GM12891 (cell line): ENCODE measurements around the gene GTF3C5.
"Not testable (repeated sequence)": the region's sequence is repeated elsewhere in the genome, so short reads cannot be mapped to it uniquely, and the experiment has no call there.

Experiments used
- DNase-seq: peaks from one replicate; pipeline ENCODE4 v3.0.0; 2011; ENCODE audit warnings: low spot score; ENCODE audit not compliant: insufficient read length
- FAIRE-seq: peaks from 2 replicates; lab custom pipeline; 2011; peaks lifted over from hg19 to GRCh38; lab: Jason Lieb, UNC
- PAX5 ChIP-seq: IDR thresholded peaks from 2 replicates; pipeline ENCODE4 v1.6.1; 2011; ENCODE audit warnings: low read length, moderate library complexity, mild to moderate bottlenecking; ENCODE audit not compliant: insufficient read depth, severe bottlenecking
- POLR2A ChIP-seq: IDR thresholded peaks from 2 replicates; pipeline ENCODE4 v1.6.1; 2011; ENCODE audit warnings: low read depth, low read length, control low read depth
- POLR2AphosphoS5 ChIP-seq: IDR thresholded peaks from 2 replicates; pipeline ENCODE4 v1.6.1; 2011; ENCODE audit warnings: low read depth, low read length, control low read depth
- POU2F2 ChIP-seq: IDR thresholded peaks from 2 replicates; pipeline ENCODE4 v1.6.1; 2011; ENCODE audit warnings: low read depth, mild to moderate bottlenecking, control low read depth, low read length, moderate library complexity
- SPI1 ChIP-seq: IDR thresholded peaks from 2 replicates; pipeline ENCODE4 v1.6.1; 2011; ENCODE audit warnings: low read depth, low read length, control low read depth
- TAF1 ChIP-seq: IDR thresholded peaks from 2 replicates; pipeline ENCODE4 v1.6.1; 2011; ENCODE audit warnings: low read depth, low read length, control low read depth

Gene GTF3C5

DNA sequence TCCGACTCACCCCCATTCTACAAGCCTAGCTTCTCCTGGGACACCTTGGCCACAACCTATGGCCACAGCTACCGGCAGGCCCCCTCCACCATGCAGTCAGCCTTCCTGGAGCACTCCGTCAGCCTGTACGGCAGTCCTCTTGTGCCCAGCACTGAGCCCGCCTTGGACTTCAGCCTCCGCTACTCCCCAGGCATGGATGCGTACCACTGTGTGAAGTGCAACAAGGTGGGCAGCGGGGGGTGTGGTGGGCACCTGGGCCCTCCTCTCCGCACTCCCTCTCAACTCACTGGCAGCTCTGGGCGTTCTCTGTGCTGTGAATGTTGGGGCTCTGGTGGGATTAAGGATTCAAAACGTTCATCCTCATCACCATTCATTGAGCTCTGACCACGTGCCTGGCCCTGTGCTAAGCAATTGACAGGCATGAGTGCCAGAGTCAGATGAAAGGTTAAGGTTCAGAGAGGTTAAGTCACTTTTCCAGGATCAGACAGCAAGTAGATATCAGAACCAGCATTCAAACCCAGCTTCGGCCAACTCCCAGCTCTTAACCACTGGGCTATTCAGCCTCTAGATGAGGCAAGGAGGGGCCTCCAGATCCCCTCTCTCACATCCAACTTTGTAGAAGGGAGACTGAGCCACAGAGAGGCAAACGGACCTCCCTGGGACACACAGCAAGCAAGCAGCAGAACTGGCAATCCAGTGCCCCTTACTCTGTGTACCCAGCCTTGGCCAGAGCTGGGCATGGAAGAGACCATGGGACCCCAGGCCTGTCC, 42.4 kb upstream of the GTF3C5 start:
- DNase-seq (no peak), FAIRE-seq (no peak)
- TF ChIP-seq POU2F2 (no peak), PAX5 (no peak), SPI1 (no peak), POLR2A (no peak), POLR2AphosphoS5 (no peak), TAF1 (no peak)

DNA sequence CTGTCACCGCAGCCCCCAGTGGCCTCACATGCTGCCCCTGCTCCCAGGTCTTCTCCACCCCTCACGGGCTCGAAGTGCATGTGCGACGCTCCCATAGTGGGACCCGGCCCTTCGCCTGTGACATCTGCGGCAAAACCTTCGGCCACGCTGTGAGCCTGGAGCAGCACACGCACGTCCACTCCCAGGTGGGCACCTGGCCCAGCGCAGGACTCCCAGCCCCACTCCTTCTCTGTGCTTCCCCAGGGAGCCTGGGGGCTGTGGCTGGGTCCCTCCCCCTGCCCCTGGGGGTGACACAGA, 41.8 kb upstream of the GTF3C5 start:
- TF ChIP-seq SPI1 (no peak), POU2F2 (no peak), POLR2AphosphoS5 (no peak), TAF1 (no peak), POLR2A (no peak), PAX5 (no peak)
- no peak for FAIRE-seq
- DNase-seq = no peak

GRCh38 chr9:132989414-132989996, 41.3 kb upstream of the GTF3C5 start:
- no peak for TF ChIP-seq TAF1
- FAIRE-seq (no peak), DNase-seq (no peak)

- not testable (repeated sequence) for DNase-seq
These were observed 40.7 kb upstream of the GTF3C5 start for GRCh38 chr9:132989998-132990557.

GRCh38 chr9:132990781-132991180, 40.0 kb upstream of the GTF3C5 start:
- no peak for FAIRE-seq
- TF ChIP-seq SPI1 (no peak), POLR2A (no peak), POLR2AphosphoS5 (no peak), PAX5 (no peak), POU2F2 (no peak), TAF1 (no peak)
- DNase-seq = no peak

More at GRCh38 chr9:132989998-132990557, 40.7 kb upstream of the GTF3C5 start:
- FAIRE-seq = not testable (repeated sequence)

DNA sequence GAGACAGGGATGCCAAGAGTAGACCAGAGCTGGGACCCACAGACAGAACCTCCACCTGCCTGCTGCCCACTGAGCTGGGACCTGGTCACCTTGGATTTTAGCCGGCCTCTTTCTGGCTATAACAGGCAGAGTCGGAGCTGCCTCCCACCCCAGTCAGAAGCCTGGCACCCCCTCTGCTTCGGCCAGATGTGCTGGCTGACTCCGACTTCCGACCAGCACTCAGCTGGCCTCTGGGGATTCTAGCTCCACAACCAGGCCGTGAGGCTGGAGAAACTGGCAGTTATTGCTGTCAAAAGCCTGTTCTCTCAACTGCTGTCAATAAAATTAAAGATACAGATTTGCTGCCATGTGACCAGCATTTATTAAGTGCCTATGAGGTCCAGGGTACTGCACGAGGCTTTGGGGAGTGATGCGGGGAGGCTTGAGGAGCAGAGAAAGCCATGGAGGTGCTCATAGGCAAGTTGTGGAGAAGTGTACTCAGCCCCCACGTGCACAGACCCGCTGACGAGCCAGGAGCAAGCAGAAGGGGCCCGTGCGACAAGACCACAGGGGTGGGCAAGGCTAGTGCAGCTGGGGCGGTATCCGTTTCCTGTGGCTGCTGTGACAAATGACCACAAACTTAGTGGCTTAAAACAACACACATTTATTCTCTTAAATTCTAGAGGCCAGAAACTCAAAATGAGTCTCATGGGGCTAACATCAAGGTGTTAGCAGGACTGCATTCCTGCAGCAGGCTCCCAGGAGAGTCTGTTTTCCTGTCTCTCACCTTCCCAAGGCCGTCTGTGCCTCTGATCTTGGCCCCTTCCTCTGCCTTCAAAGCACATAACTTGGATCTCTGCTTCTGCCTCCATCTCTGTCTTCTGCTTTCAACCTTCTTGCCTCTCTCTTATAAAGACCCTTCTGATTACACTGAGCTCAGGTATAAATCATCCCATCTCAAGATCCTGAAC, 39.2 kb upstream of the GTF3C5 start:
- TF ChIP-seq TAF1 (no peak), PAX5 (no peak), POU2F2 (no peak), POLR2AphosphoS5 (no peak), POLR2A (no peak), SPI1 (no peak)
- no peak for DNase-seq
- no peak for FAIRE-seq

DNA sequence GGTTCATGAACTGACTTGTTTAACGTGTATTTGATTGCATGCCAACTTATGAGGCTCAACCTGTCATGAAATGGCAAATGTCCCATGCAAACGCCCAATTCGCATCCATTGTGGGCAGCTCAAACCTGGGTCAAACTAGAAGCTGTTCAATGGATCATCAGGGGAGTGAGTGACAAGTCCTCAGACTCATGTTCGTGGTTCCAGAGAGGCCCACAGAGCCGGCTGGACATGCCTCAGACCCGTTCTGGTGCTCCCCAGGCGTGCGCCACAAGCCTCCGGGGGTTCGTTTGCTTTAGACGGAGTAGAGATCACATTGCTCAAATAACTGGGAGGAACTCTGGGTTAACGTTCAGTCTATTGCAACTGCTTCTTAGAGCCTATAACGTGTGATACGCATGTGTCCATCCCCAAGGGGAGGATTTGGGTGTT, 37.3 kb upstream of the GTF3C5 start:
- TF ChIP-seq POU2F2 (no peak), POLR2A (no peak), PAX5 (no peak), TAF1 (no peak), POLR2AphosphoS5 (no peak), SPI1 (no peak)
- DNase-seq (no peak), FAIRE-seq (no peak)

- peak; percentile 57 for DNase-seq
- FAIRE-seq = peak; percentile 87
- TF ChIP-seq POU2F2 (peak; percentile 97), POLR2A (no peak)
These were observed 36.2 kb upstream of the GTF3C5 start for GRCh38 chr9:132994410-132995120.

DNA sequence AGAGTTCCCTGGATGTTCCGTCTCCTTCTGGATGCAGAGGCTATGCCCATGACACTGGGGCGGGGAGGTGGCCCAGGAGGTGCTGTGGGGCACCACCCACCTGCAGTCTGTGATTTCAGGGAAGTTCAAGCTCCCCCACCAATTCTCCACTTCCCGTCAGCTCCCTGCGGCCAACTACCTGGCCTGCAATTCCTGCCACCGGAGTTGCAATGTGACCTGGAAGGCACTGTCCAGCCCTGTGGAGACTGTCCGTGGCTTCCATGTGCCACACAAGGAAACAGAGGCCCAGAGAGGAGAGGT, 35.7 kb upstream of the GTF3C5 start:
- TF ChIP-seq SPI1 (no peak), POLR2A (no peak), PAX5 (no peak), POLR2AphosphoS5 (no peak)
- no peak for DNase-seq
- FAIRE-seq = no peak
